B cell (primary cell): Measurements from ENCODE around the gene L3MBTL1. TPM values are rescaled to one million over a fixed set of nuclear protein-coding genes. Genes with fewer than 3 reads are reported as not detected.

Experiments used
- ATAC-seq: fragments of 200-7000 bp; cut with Tn5 transposase; one replicate; pipeline ENCODE4 v1.10.0; 2021; ENCODE audit warnings: low read depth, mild to moderate bottlenecking, moderate number of reproducible peaks, moderate library complexity
- CTCF ChIA-PET: fragments of 350-600 bp; sonication (Branson Sonifier 250); formaldehyde crosslinking; loops from one replicate; lab custom pipeline; 2021; ENCODE audit warnings: antibody characterized with exemption, inconsistent platforms; lab: Charles Lee
- POLR2A ChIA-PET: fragments of 350-600 bp; sonication (Branson Sonifier 250); formaldehyde crosslinking; loops from one replicate; lab custom pipeline; 2021; ENCODE audit warnings: antibody characterized with exemption; lab: Charles Lee
- DNase-seq: peaks from one replicate; pipeline ENCODE4 v3.0.0; 2013
- H2AFZ ChIP-seq: 2 replicates; pipeline ENCODE4 v1.6.1; 2012; ENCODE audit warnings: mild to moderate bottlenecking, low read depth, low read length; ENCODE audit not compliant: insufficient read depth, poor library complexity, severe bottlenecking
- H3K27ac ChIP-seq, 2 donors: 1 replicate in 1 of 2; 2 replicates in 1 of 2; pipeline ENCODE4 v1.5.1; 2012 to 2013; ENCODE audit warnings: low read length in 2 of 2, mild to moderate bottlenecking in 2 of 2, moderate library complexity in 1 of 2
- H3K27me3 ChIP-seq, 4 experiments: fragments of 200-600 bp in 1 of 4; sonication (generic) in 1 of 4; replicated peaks in 1 of 4; 1 replicate in 2 of 4; 2 replicates in 2 of 4; pipeline versions ENCODE4 v1.6.1 to v1.7.0; 2013 to 2016; ENCODE audit warnings: low read length in 3 of 4, mild to moderate bottlenecking in 2 of 4, mixed read lengths in 1 of 4, moderate library complexity in 1 of 4; ENCODE audit not compliant: insufficient read depth in 4 of 4, control insufficient read depth in 3 of 4; ENCODE audit errors: control extremely low read depth in 1 of 4
- H3K36me3 ChIP-seq, 2 experiments: replicated peaks in 1 of 2; 1 replicate in 1 of 2; 2 replicates in 1 of 2; pipeline versions ENCODE4 v1.6.1 to v1.7.1; 2013; ENCODE audit warnings: low read length in 1 of 2; ENCODE audit not compliant: insufficient read depth in 2 of 2, control insufficient read depth in 1 of 2; ENCODE audit errors: control extremely low read depth in 1 of 2, extremely low read depth in 1 of 2
- H3K4me1 ChIP-seq, 2 donors: fragments of 200-600 bp in 1 of 2; sonication (generic) in 1 of 2; 1 replicate in 1 of 2; 2 replicates in 1 of 2; pipeline versions ENCODE4 v1.5.1 to v1.6.1; 2013 to 2017; ENCODE audit warnings: low read length in 2 of 2; ENCODE audit not compliant: control insufficient read depth in 2 of 2, insufficient read depth in 2 of 2
- H3K4me2 ChIP-seq: replicated peaks from 2 replicates; pipeline ENCODE3; 2012; ENCODE audit warnings: mild to moderate bottlenecking, low read depth, low read length; ENCODE audit not compliant: poor library complexity, severe bottlenecking
- H3K4me3 ChIP-seq, 5 experiments: fragments of 200-600 bp in 1 of 5; sonication (generic) in 1 of 5; 1 replicate in 3 of 5; 2 replicates in 2 of 5; pipeline versions ENCODE4 v1.5.1 to v1.7.0; 2011 to 2016; ENCODE audit warnings: low read length in 4 of 5, mild to moderate bottlenecking in 4 of 5, low read depth in 2 of 5, control low read depth in 1 of 5, moderate library complexity in 1 of 5; ENCODE audit not compliant: insufficient read depth in 1 of 5; ENCODE audit errors: control extremely low read depth in 1 of 5, extremely low read depth in 1 of 5
- H3K79me2 ChIP-seq: fragments of 200-600 bp; sonication (generic); one replicate; pipeline ENCODE4 v1.6.0; 2016; ENCODE audit warnings: low read length; ENCODE audit not compliant: control insufficient read depth, insufficient read depth
- H3K9ac ChIP-seq: fragments of 200-600 bp; sonication (generic); 2 replicates; pipeline ENCODE4 v1.6.1; 2017; ENCODE audit warnings: mild to moderate bottlenecking, low read length, moderate library complexity
- H3K9me3 ChIP-seq, 3 donors: one replicate each; pipeline versions ENCODE4 v1.6.1 to v1.7.1; 2013; ENCODE audit warnings: low read length in 2 of 3; ENCODE audit not compliant: control insufficient read depth in 2 of 3, insufficient read depth in 1 of 3; ENCODE audit errors: control extremely low read depth in 1 of 3
- H4K20me1 ChIP-seq: 2 replicates; pipeline ENCODE4 v1.6.0; 2012; ENCODE audit warnings: mild to moderate bottlenecking, low read length; ENCODE audit not compliant: insufficient read depth, control insufficient read depth, poor library complexity, severe bottlenecking
- H3K27ac Mint-ChIP-seq: one replicate; pipeline ENCODE4 v1.8.0; 2021; ENCODE audit warnings: mixed read lengths
- H3K27me3 Mint-ChIP-seq: one replicate; pipeline ENCODE4 v1.8.0; 2021; ENCODE audit warnings: mixed read lengths
- H3K4me1 Mint-ChIP-seq: one replicate; pipeline ENCODE4 v1.8.0; 2021; ENCODE audit warnings: mixed read lengths
- H3K4me3 Mint-ChIP-seq: one replicate; pipeline ENCODE4 v1.8.0; 2021; ENCODE audit warnings: mixed read lengths
- H3K9me3 Mint-ChIP-seq: one replicate; pipeline ENCODE4 v1.8.0; 2022; ENCODE audit warnings: mixed read lengths; ENCODE audit not compliant: insufficient read depth
- CTCF ChIP-seq: fragments of 200-600 bp; IDR thresholded peaks from one replicate; pipeline ENCODE4 v1.8.0; 2022; ENCODE audit warnings: antibody characterized with exemption, mild to moderate bottlenecking
- EZH2 ChIP-seq: IDR thresholded peaks from 2 replicates; pipeline ENCODE4 v1.6.1; 2012; ENCODE audit warnings: borderline replicate concordance, low read depth, mild to moderate bottlenecking, moderate library complexity, low read length; ENCODE audit not compliant: insufficient read depth, poor library complexity, severe bottlenecking
- WGBS: methylation state at CpG from one replicate; pipeline ENCODE4 v1.1.5; 2013; ENCODE audit warnings: missing lambda C conversion rate; ENCODE audit not compliant: insufficient coverage; 5-methylcytosine and 5-hydroxymethylcytosine counted together
- intact Hi-C: fragments of 100-400 bp; cut with micrococcal nuclease; formaldehyde crosslinking; loops from one replicate; pipeline ENCODE4 v1.10.0; 2022
- polyA plus RNA-seq: library from polyadenylated mRNA; depleted of rRNA; stranded (reverse); fragments of >200 nt; gene quantifications from 2 replicates; pipeline ENCODE4 v1.2.3, GENCODE V29; 2012
- total RNA-seq, 2 donors: library from RNA; stranded (reverse); fragments of 120-200 nt in 1 of 2; gene quantifications; 1 replicate in 1 of 2; 2 replicates in 1 of 2; pipeline versions ENCODE4 v1.2.3 to v1.2.4, GENCODE V29; 2013 to 2022

The L3MBTL1 gene
- total and polyA plus RNA-seq, 2 donors (not counting 1 experiment from before 2014, with no cell fraction given): 15.6 to 31.4 TPM

- Mint-ChIP-seq H3K27ac (no peak overlapping the region), H3K27me3 (no peaks in the 10 kb centered on the region), H3K4me1 (peaks cover 2% of the 10 kb centered on the region), H3K4me3 (no peak overlapping the region), H3K9me3 (no peaks in the 10 kb centered on the region)
- H3K27ac ChIP-seq: no peak overlapping the region
- ChIA-PET POLR2A (no interaction called here), CTCF (interaction anchor here (7.5 kb wide), 1 partner anchor 157 kb away, joined by 273 read pairs; no protein-coding TSS in a partner anchor)
- no peaks in the 10 kb centered on the region for H3K9me3 ChIP-seq
- H2AFZ ChIP-seq: no peak overlapping the region
- H3K9ac ChIP-seq: no peak overlapping the region
- ATAC-seq (no peak), DNase-seq (no peak)
- H3K27me3 ChIP-seq: no peaks in the 10 kb centered on the region
- WGBS: 95% methylated on average over 7 of the region's 7 CpGs
- no peaks in the 10 kb centered on the region for H3K79me2 ChIP-seq
- intact Hi-C loops: no loop called here
- TF ChIP-seq EZH2: no peak
- TF ChIP-seq CTCF: no peak
- H3K4me2 ChIP-seq: no peak overlapping the region
- no peak overlapping the region for H3K4me3 ChIP-seq
- H3K36me3 ChIP-seq: peaks cover 0 to 4% of the 10 kb centered on the region in 2 experiments
- peaks cover 0 to 4% of the 10 kb centered on the region in 2 donors for H3K4me1 ChIP-seq
- H4K20me1 ChIP-seq: no peaks in the 10 kb centered on the region
Observed at GRCh38 chr20:43534016-43534415, 26.5 kb downstream of the L3MBTL1 start.

- H3K27me3 Mint-ChIP-seq: no peaks in the 10 kb centered on the region
- WGBS: 90% methylated on average over 8 of the region's 8 CpGs
- ATAC-seq (no peak), DNase-seq (no peak)
- Histone ChIP-seq H3K27me3 (no peaks in the 10 kb centered on the region), H3K9ac (no peak overlapping the region), H3K36me3 (peaks cover 0 to 4% of the 10 kb centered on the region in 2 experiments), H3K79me2 (no peaks in the 10 kb centered on the region), H3K9me3 (no peaks in the 10 kb centered on the region), H3K27ac (no peak overlapping the region), H3K4me2 (no peak overlapping the region), H3K4me3 (no peak overlapping the region), H3K4me1 (peaks cover 0 to 4% of the 10 kb centered on the region in 2 donors), H4K20me1 (no peaks in the 10 kb centered on the region), H2AFZ (no peak overlapping the region)
- no peak for TF ChIP-seq CTCF
- TF ChIP-seq EZH2: no peak
- no peaks in the 10 kb centered on the region for H3K9me3 Mint-ChIP-seq
- intact Hi-C loops: no loop called here
- H3K4me3 Mint-ChIP-seq: no peak overlapping the region
- H3K4me1 Mint-ChIP-seq: peaks cover 2% of the 10 kb centered on the region
- CTCF ChIA-PET: interaction anchor here (7.5 kb wide), 1 partner anchor 156 kb away, joined by 273 read pairs; no protein-coding TSS in a partner anchor
- POLR2A ChIA-PET: no interaction called here
- no peak overlapping the region for H3K27ac Mint-ChIP-seq
Observed at GRCh38 chr20:43534791-43535350, 27.4 kb downstream of the L3MBTL1 start.
